A673 (cell line): ENCODE measurements around the gene PTHLH. TPM values are rescaled to one million over a fixed set of nuclear protein-coding genes. Genes with fewer than 3 reads are reported as not detected.

Experiments used
- BruUV-seq: library from RNA; stranded (reverse); fragments of 400-500 nt; replicated peaks from 2 replicates; lab custom pipeline; 2021; lab: Mats Ljungman, UMichigan
- CTCF ChIA-PET: fragments of 300-600 bp; sonication (Branson Sonifier 250); formaldehyde crosslinking; loops from one replicate; lab custom pipeline; 2022; ENCODE audit warnings: antibody characterized with exemption; lab: Charles Lee
- POLR2A ChIA-PET: fragments of 300-600 bp; sonication (Branson Sonifier 250); formaldehyde crosslinking; loops from one replicate; lab custom pipeline; 2022; ENCODE audit warnings: antibody characterized with exemption; ENCODE audit not compliant: low non-redundant PET; lab: Charles Lee
- DNase-seq: peaks from one replicate; pipeline ENCODE4 v3.0.0-alpha.2; 2015; ENCODE audit warnings: low spot score
- H3K27ac ChIP-seq: fragments of 200-600 bp; sonication (generic); 2 replicates; pipeline ENCODE4 v1.5.1; 2016; ENCODE audit warnings: mixed run types, low read depth, mild to moderate bottlenecking, mixed read lengths, antibody characterized with exemption, low read length; ENCODE audit not compliant: poor library complexity, severe bottlenecking
- H3K27me3 ChIP-seq: fragments of 200-600 bp; sonication (generic); replicated peaks from 2 replicates; pipeline ENCODE4 v1.6.1; 2017; ENCODE audit warnings: mixed run types, low read depth, mild to moderate bottlenecking, mixed read lengths, antibody characterized with exemption, low read length; ENCODE audit not compliant: insufficient read depth, poor library complexity
- H3K36me3 ChIP-seq: fragments of 200-600 bp; sonication (generic); 2 replicates; pipeline ENCODE4 v1.6.1; 2016; ENCODE audit warnings: mixed run types, mild to moderate bottlenecking, mixed read lengths, antibody characterized with exemption, low read length; ENCODE audit not compliant: insufficient read depth, poor library complexity, severe bottlenecking
- H3K4me1 ChIP-seq: fragments of 200-600 bp; sonication (generic); 2 replicates; pipeline ENCODE4 v1.6.1; 2017; ENCODE audit warnings: mixed run types, mild to moderate bottlenecking, mixed read lengths, antibody characterized with exemption, low read length; ENCODE audit not compliant: insufficient read depth, poor library complexity, severe bottlenecking
- H3K4me3 ChIP-seq: fragments of 200-600 bp; sonication (generic); 2 replicates; pipeline ENCODE4 v1.5.1; 2016; ENCODE audit warnings: low read depth, mixed run types, mild to moderate bottlenecking, mixed read lengths, low read length; ENCODE audit not compliant: poor library complexity, severe bottlenecking
- H3K9me3 ChIP-seq: fragments of 200-600 bp; sonication (generic); 2 replicates; pipeline ENCODE4 v1.6.1; 2016; ENCODE audit warnings: mixed run types, low read depth, mild to moderate bottlenecking, mixed read lengths, antibody characterized with exemption, low read length; ENCODE audit not compliant: poor library complexity, severe bottlenecking
- EZH2 ChIP-seq: fragments of 200-600 bp; sonication (generic); IDR thresholded peaks from 2 replicates; pipeline ENCODE4 v1.6.1; 2017; ENCODE audit warnings: borderline replicate concordance, low read depth, mild to moderate bottlenecking, mixed read lengths, antibody characterized with exemption, low read length; ENCODE audit not compliant: poor library complexity, severe bottlenecking
- intact Hi-C: fragments of 100-400 bp; cut with micrococcal nuclease; formaldehyde crosslinking; loops from one replicate; pipeline ENCODE4 v1.10.0; 2022; ENCODE audit not compliant: unreplicated experiment
- total RNA-seq: library from RNA; stranded (reverse); gene quantifications from 2 replicates; pipeline ENCODE4 v1.2.3, GENCODE V29; 2021
- TF ChIP-seq, protein P1 (sequence below): fragments of 300-800, 200-600 bp; sonication (generic); conservative IDR thresholded peaks from 2 replicates; pipeline ENCODE4 v1.5.1; 2017; ENCODE audit warnings: low read depth, mild to moderate bottlenecking, antibody characterized with exemption, low read length, moderate library complexity, mixed read lengths

The PTHLH gene
- total RNA-seq, 1 experiment from 2014 or later = 2.4 TPM

- no peaks in the 10 kb centered on the region for H3K27me3 ChIP-seq
- DNase-seq = no peak
- H3K4me1 ChIP-seq = peaks cover 38% of the 10 kb centered on the region
- no peaks in the 10 kb centered on the region for H3K36me3 ChIP-seq
- TF ChIP-seq, protein P1, sequence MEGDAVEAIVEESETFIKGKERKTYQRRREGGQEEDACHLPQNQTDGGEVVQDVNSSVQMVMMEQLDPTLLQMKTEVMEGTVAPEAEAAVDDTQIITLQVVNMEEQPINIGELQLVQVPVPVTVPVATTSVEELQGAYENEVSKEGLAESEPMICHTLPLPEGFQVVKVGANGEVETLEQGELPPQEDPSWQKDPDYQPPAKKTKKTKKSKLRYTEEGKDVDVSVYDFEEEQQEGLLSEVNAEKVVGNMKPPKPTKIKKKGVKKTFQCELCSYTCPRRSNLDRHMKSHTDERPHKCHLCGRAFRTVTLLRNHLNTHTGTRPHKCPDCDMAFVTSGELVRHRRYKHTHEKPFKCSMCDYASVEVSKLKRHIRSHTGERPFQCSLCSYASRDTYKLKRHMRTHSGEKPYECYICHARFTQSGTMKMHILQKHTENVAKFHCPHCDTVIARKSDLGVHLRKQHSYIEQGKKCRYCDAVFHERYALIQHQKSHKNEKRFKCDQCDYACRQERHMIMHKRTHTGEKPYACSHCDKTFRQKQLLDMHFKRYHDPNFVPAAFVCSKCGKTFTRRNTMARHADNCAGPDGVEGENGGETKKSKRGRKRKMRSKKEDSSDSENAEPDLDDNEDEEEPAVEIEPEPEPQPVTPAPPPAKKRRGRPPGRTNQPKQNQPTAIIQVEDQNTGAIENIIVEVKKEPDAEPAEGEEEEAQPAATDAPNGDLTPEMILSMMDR = no peak
- TF ChIP-seq EZH2 = no peak
- no peaks in the 10 kb centered on the region for H3K9me3 ChIP-seq
- CTCF ChIA-PET = no interaction called here
- no peak overlapping the region for H3K4me3 ChIP-seq
- no TSS peak for BruUV-seq
- POLR2A ChIA-PET = no interaction called here
- intact Hi-C loops = loop anchor here (10.0 kb wide), 1 partner anchor 911 kb away; no protein-coding TSS in a partner anchor
- no peak overlapping the region for H3K27ac ChIP-seq
These were observed 8.4 kb downstream of the PTHLH start for GRCh38 chr12:27964123-27964522.

GRCh38 chr12:27960821-27961220, 11.7 kb downstream of the PTHLH start:
- Histone ChIP-seq H3K4me3 (no peak overlapping the region), H3K4me1 (peaks cover 7% of the 10 kb centered on the region), H3K27ac (no peak overlapping the region), H3K27me3 (no peaks in the 10 kb centered on the region), H3K36me3 (no peaks in the 10 kb centered on the region), H3K9me3 (no peaks in the 10 kb centered on the region)
- BruUV-seq = no TSS peak
- CTCF ChIA-PET = no interaction called here
- DNase-seq = no peak
- intact Hi-C loops = loop anchor here (10.0 kb wide), 1 partner anchor 914 kb away; no protein-coding TSS in a partner anchor
- TF ChIP-seq EZH2 = no peak
- TF ChIP-seq, protein P1 = no peak
- POLR2A ChIA-PET = no interaction called here

DNA sequence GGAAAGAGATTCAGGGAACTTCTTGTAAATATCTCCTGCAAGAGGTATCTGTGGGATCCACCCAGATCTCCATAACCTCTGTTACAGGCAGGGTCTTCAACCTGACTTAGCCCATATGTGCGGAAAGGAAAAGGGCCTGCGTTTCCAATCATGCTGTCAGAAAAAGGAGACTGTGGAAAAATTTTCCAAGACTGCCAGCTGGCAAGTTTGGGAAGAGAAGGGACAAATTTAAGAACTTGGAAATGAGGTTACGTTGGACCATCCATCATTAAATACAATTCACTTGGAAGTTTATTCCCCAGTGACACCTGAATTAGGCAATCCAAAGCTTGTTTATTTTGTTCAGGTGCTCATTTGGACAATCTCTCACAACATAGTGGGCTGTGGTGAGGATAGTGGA, 13.9 kb downstream of the PTHLH start:
- DNase-seq = no peak
- POLR2A ChIA-PET = no interaction called here
- BruUV-seq = no TSS peak
- TF ChIP-seq, protein P1 = no peak
- no peak for TF ChIP-seq EZH2
- Histone ChIP-seq H3K27me3 (no peaks in the 10 kb centered on the region), H3K36me3 (no peaks in the 10 kb centered on the region), H3K4me1 (no peaks in the 10 kb centered on the region), H3K9me3 (no peaks in the 10 kb centered on the region), H3K27ac (no peak overlapping the region), H3K4me3 (no peak overlapping the region)
- CTCF ChIA-PET = interaction anchor here (0.8 kb wide), 1 partner anchor 12 kb away, joined by 3 read pairs; no protein-coding TSS in a partner anchor
- intact Hi-C loops = no loop called here
